ENCODE measurements around the gene VEPH1.
A peak's percentile ranks its signal among the peaks of the same experiment; 100 is the strongest.

The VEPH1 gene

GRCh38 chr3:157369727-157370421 is 133.3 kb downstream of the VEPH1 start:
- DNase-seq: no peak
- H3K27me3 ChIP-seq (replicated peaks): no peaks in the 10 kb centered on the region
- H3K27ac ChIP-seq: no peak overlapping the region
- no peak overlapping the region for H3K4me3 ChIP-seq (ENCODE audit: low read depth, low read length)
- TF ChIP-seq CTCF (IDR thresholded peaks at IDR 0.05; ENCODE audit: low read depth, low read length, missing control alignments): no peak
- H3K36me3 ChIP-seq (replicated peaks): no peaks in the 10 kb centered on the region
- in situ Hi-C loops (cut with HindIII; ENCODE audit: low pct_ligation_motif_present, low sequenced_read_pairs): no loop called here

GRCh38 chr3:157368171-157368570 is 135.0 kb downstream of the VEPH1 start:
- no peak overlapping the region for H3K4me3 ChIP-seq (ENCODE audit: low read depth, low read length)
- no peaks in the 10 kb centered on the region for H3K27me3 ChIP-seq (replicated peaks)
- DNase-seq: no peak
- TF ChIP-seq CTCF (IDR thresholded peaks at IDR 0.05; ENCODE audit: low read depth, low read length, missing control alignments): no peak
- H3K36me3 ChIP-seq (replicated peaks): no peaks in the 10 kb centered on the region
- no peak overlapping the region for H3K27ac ChIP-seq
- in situ Hi-C loops (cut with HindIII; ENCODE audit: low pct_ligation_motif_present, low sequenced_read_pairs): no loop called here

GRCh38 chr3:157363393-157363792 is 139.8 kb downstream of the VEPH1 start:
- no peak overlapping the region for H3K4me3 ChIP-seq (ENCODE audit: low read depth, low read length)
- no peak for DNase-seq

GRCh38 chr3:157362348-157362747 is 140.9 kb downstream of the VEPH1 start:
- no peak for TF ChIP-seq CTCF (IDR thresholded peaks at IDR 0.05; ENCODE audit: low read depth, low read length, missing control alignments)
- no peak overlapping the region for H3K4me3 ChIP-seq (ENCODE audit: low read depth, low read length)
- no peak overlapping the region for H3K27ac ChIP-seq
- no peaks in the 10 kb centered on the region for H3K36me3 ChIP-seq (replicated peaks)
- no peak for DNase-seq
- no peaks in the 10 kb centered on the region for H3K27me3 ChIP-seq (replicated peaks)
- in situ Hi-C loops (cut with HindIII; ENCODE audit: low pct_ligation_motif_present, low sequenced_read_pairs): no loop called here

More at GRCh38 chr3:157363393-157363792, 139.8 kb downstream of the VEPH1 start:
- Histone ChIP-seq H3K27ac (no peak overlapping the region), H3K36me3 (replicated peaks) (no peaks in the 10 kb centered on the region), H3K27me3 (replicated peaks) (no peaks in the 10 kb centered on the region)
- TF ChIP-seq CTCF (IDR thresholded peaks at IDR 0.05; ENCODE audit: low read depth, low read length, missing control alignments): no peak
- in situ Hi-C loops (cut with HindIII; ENCODE audit: low pct_ligation_motif_present, low sequenced_read_pairs): no loop called here

- Histone ChIP-seq H3K36me3 (replicated peaks) (no peaks in the 10 kb centered on the region), H3K27me3 (replicated peaks) (no peaks in the 10 kb centered on the region), H3K27ac (peak overlapping the region; percentile 54), H3K4me3 (ENCODE audit: low read depth, low read length) (no peak overlapping the region)
- peak; percentile 90 for DNase-seq
- no peak for TF ChIP-seq CTCF (IDR thresholded peaks at IDR 0.05; ENCODE audit: low read depth, low read length, missing control alignments)
- in situ Hi-C loops (cut with HindIII; ENCODE audit: low pct_ligation_motif_present, low sequenced_read_pairs): no loop called here
Measured at GRCh38 chr3:157360044-157360443, 143.2 kb downstream of the VEPH1 start.

- H3K27ac ChIP-seq: no peak overlapping the region
- H3K36me3 ChIP-seq (replicated peaks): no peaks in the 10 kb centered on the region
- H3K4me3 ChIP-seq (ENCODE audit: low read depth, low read length): no peak overlapping the region
- H3K27me3 ChIP-seq (replicated peaks): no peaks in the 10 kb centered on the region
- no peak for DNase-seq
- no peak for TF ChIP-seq CTCF (IDR thresholded peaks at IDR 0.05; ENCODE audit: low read depth, low read length, missing control alignments)
- in situ Hi-C loops (cut with HindIII; ENCODE audit: low pct_ligation_motif_present, low sequenced_read_pairs): no loop called here
Measured at GRCh38 chr3:157356541-157356940, 146.7 kb downstream of the VEPH1 start.

All from brain microvascular endothelial cell (primary cell).